H1 (cell line): ENCODE data around the gene DNAH12. TPM values are rescaled to one million over a fixed set of nuclear protein-coding genes. Genes with fewer than 3 reads are reported as not detected.

Experiments used
- CTCF ChIA-PET: fragments of 300-600 bp; sonication (Branson Sonifier 250); formaldehyde crosslinking; loops from one replicate; lab custom pipeline; 2021; ENCODE audit not compliant: partially characterized antibody; lab: Charles Lee
- POLR2A ChIA-PET: fragments of 300-600 bp; sonication (Branson Sonifier 250); formaldehyde crosslinking; loops from one replicate; lab custom pipeline; 2021; ENCODE audit warnings: inconsistent platforms; ENCODE audit not compliant: partially characterized antibody; lab: Charles Lee
- DNase-seq, 2 experiments: peaks; one replicate each; pipeline versions ENCODE4 v3.0.0 to v3.0.0-alpha.2; 2010 to 2022; ENCODE audit warnings: low spot score in 2 of 2, low read depth in 1 of 2, mixed read lengths in 1 of 2
- FAIRE-seq: peaks from 2 replicates; lab custom pipeline; 2011; peaks lifted over from hg19 to GRCh38; lab: Jason Lieb, UNC
- H2AFZ ChIP-seq: 2 replicates; pipeline ENCODE4 v1.8.1; 2012; ENCODE audit warnings: low read length, inconsistent platforms
- H2AK5ac ChIP-seq: 2 replicates; pipeline ENCODE4 v1.6.1; 2013; ENCODE audit warnings: low read depth, low read length
- H2BK120ac ChIP-seq: replicated peaks from 2 replicates; pipeline ENCODE3; 2013; ENCODE audit warnings: low read depth, low read length, inconsistent platforms
- H2BK12ac ChIP-seq: 2 replicates; pipeline ENCODE4 v1.6.1; 2013; ENCODE audit warnings: low read depth, low read length
- H2BK15ac ChIP-seq: 2 replicates; pipeline ENCODE4 v1.6.1; 2013; ENCODE audit warnings: low read length
- H2BK20ac ChIP-seq: 2 replicates; pipeline ENCODE4 v1.6.1; 2013; ENCODE audit warnings: low read length
- H2BK5ac ChIP-seq: 2 replicates; pipeline ENCODE4 v1.6.1; 2013; ENCODE audit warnings: low read depth, low read length
- H3K14ac ChIP-seq: 2 replicates; pipeline ENCODE4 v1.6.1; 2013; ENCODE audit warnings: inconsistent platforms; ENCODE audit not compliant: insufficient read length
- H3K18ac ChIP-seq: 2 replicates; pipeline ENCODE4 v1.6.1; 2013; ENCODE audit warnings: low read length; ENCODE audit errors: extremely low read depth
- H3K23ac ChIP-seq: 2 replicates; pipeline ENCODE4 v1.6.1; 2013; ENCODE audit warnings: inconsistent platforms; ENCODE audit not compliant: insufficient read length
- H3K23me2 ChIP-seq: 2 replicates; pipeline ENCODE4 v1.6.1; 2013; ENCODE audit warnings: low read depth, low read length
- H3K27ac ChIP-seq: 2 replicates; pipeline ENCODE4 v1.6.1; 2011; ENCODE audit warnings: low read depth, low read length, inconsistent platforms
- H3K27me3 ChIP-seq, 4 experiments: replicated peaks in 1 of 4; 1 replicate in 1 of 4; 2 replicates in 3 of 4; pipeline versions ENCODE4 v1.6.1 to v1.8.1; 2011 to 2013; ENCODE audit warnings: low read length in 3 of 4, mild to moderate bottlenecking in 3 of 4, inconsistent platforms in 2 of 4, mixed read lengths in 2 of 4, moderate library complexity in 1 of 4; ENCODE audit not compliant: control insufficient read depth in 3 of 4, insufficient read depth in 3 of 4; ENCODE audit errors: extremely low read depth in 1 of 4
- H3K36me3 ChIP-seq, 4 experiments: 2 replicates each; pipeline versions ENCODE4 v1.6.1 to v1.8.1; 2011 to 2013; ENCODE audit warnings: mild to moderate bottlenecking in 4 of 4, low read length in 3 of 4, moderate library complexity in 2 of 4, control low read depth in 1 of 4, inconsistent platforms in 1 of 4; ENCODE audit not compliant: insufficient read depth in 4 of 4, control insufficient read depth in 2 of 4
- H3K4ac ChIP-seq: replicated peaks from 2 replicates; pipeline ENCODE3; 2013; ENCODE audit warnings: low read length, low read depth, mixed read lengths, inconsistent platforms; ENCODE audit not compliant: insufficient read length
- H3K4me1 ChIP-seq, 4 experiments: replicated peaks in 1 of 4; 1 replicate in 1 of 4; 2 replicates in 3 of 4; pipeline versions ENCODE4 v1.6.1 to v1.8.1; 2011 to 2013; ENCODE audit warnings: low read length in 3 of 4, inconsistent platforms in 2 of 4, mixed read lengths in 1 of 4; ENCODE audit not compliant: insufficient read depth in 4 of 4, control insufficient read depth in 3 of 4
- H3K4me2 ChIP-seq, 2 experiments: 2 replicates each; pipeline versions ENCODE4 v1.6.1 to v1.8.1; 2011 to 2013; ENCODE audit warnings: low read depth in 2 of 2, low read length in 2 of 2, control low read depth in 1 of 2, inconsistent platforms in 1 of 2, mild to moderate bottlenecking in 1 of 2; ENCODE audit not compliant: insufficient read depth in 1 of 2
- H3K4me3 ChIP-seq, 4 experiments: fragments of 200-600, 300-600 bp in 1 of 4; sonication (generic), shearing (Covaris generic), sonication (Bioruptor Twin) in 1 of 4; 2 replicates each; pipeline versions ENCODE4 v1.5.1 to v1.8.1; 2011 to 2016; ENCODE audit warnings: low read length in 4 of 4, low read depth in 3 of 4, control low read depth in 2 of 4, inconsistent platforms in 2 of 4, mild to moderate bottlenecking in 2 of 4, mixed read lengths in 1 of 4, moderate library complexity in 1 of 4; ENCODE audit not compliant: insufficient read depth in 2 of 4; ENCODE audit errors: extremely low read depth in 1 of 4
- H3K56ac ChIP-seq: replicated peaks from 2 replicates; pipeline ENCODE3; 2013; ENCODE audit warnings: low read depth, mild to moderate bottlenecking, mixed read lengths, low read length, inconsistent platforms; ENCODE audit not compliant: insufficient read length
- H3K79me1 ChIP-seq: 2 replicates; pipeline ENCODE4 v1.6.1; 2013; ENCODE audit warnings: low read depth, low read length, control low read depth
- H3K79me2 ChIP-seq, 2 experiments: 2 replicates each; pipeline versions ENCODE4 v1.6.1 to v1.8.1; 2012 to 2013; ENCODE audit warnings: low read length in 2 of 2, mild to moderate bottlenecking in 2 of 2, inconsistent platforms in 1 of 2; ENCODE audit not compliant: insufficient read depth in 2 of 2, control insufficient read depth in 1 of 2
- H3K9ac ChIP-seq, 4 experiments: replicated peaks in 1 of 4; 1 replicate in 1 of 4; 2 replicates in 3 of 4; pipeline versions ENCODE4 v1.6.1 to v1.8.1; 2011 to 2013; ENCODE audit warnings: low read depth in 3 of 4, low read length in 3 of 4, control low read depth in 2 of 4, mild to moderate bottlenecking in 2 of 4, moderate library complexity in 2 of 4, inconsistent platforms in 1 of 4; ENCODE audit errors: extremely low read depth in 1 of 4
- H3K9me3 ChIP-seq, 2 experiments: 2 replicates each; pipeline versions ENCODE4 v1.6.1 to v1.8.1; 2012 to 2013; ENCODE audit warnings: mild to moderate bottlenecking in 2 of 2, moderate library complexity in 2 of 2, control low read depth in 1 of 2, inconsistent platforms in 1 of 2, low read depth in 1 of 2, low read length in 1 of 2, mixed read lengths in 1 of 2; ENCODE audit not compliant: insufficient read depth in 2 of 2
- H4K20me1 ChIP-seq, 2 experiments: replicated peaks in 1 of 2; 2 replicates each; pipeline versions ENCODE3 to v1.8.1; 2011 to 2013; ENCODE audit warnings: inconsistent platforms in 2 of 2, low read length in 2 of 2, mild to moderate bottlenecking in 1 of 2; ENCODE audit not compliant: insufficient read depth in 2 of 2, control insufficient read depth in 1 of 2
- H4K5ac ChIP-seq: 2 replicates; pipeline ENCODE4 v1.6.1; 2013; ENCODE audit warnings: low read length, low read depth, mixed read lengths, inconsistent platforms; ENCODE audit not compliant: insufficient read length
- H4K8ac ChIP-seq: 2 replicates; pipeline ENCODE4 v1.8.0; 2013; ENCODE audit warnings: mild to moderate bottlenecking, moderate library complexity, low read length, inconsistent platforms; ENCODE audit not compliant: insufficient read depth; ENCODE audit errors: extremely low read depth
- H4K91ac ChIP-seq: replicated peaks from 2 replicates; pipeline ENCODE3; 2013; ENCODE audit warnings: low read length, mixed read lengths, inconsistent platforms; ENCODE audit not compliant: insufficient read length
- ATF2 ChIP-seq: IDR thresholded peaks from 2 replicates; pipeline ENCODE4 v1.6.1; 2012; ENCODE audit warnings: low read length, inconsistent platforms
- CREB1 ChIP-seq: IDR thresholded peaks from 2 replicates; pipeline ENCODE4 v1.6.1; 2012; ENCODE audit warnings: inconsistent platforms
- CTCF ChIP-seq, 3 experiments: IDR thresholded peaks; 1 replicate in 2 of 3; 2 replicates in 1 of 3; pipeline versions ENCODE4 v1.5.1 to v1.6.1; 2011; ENCODE audit warnings: low read length in 3 of 3, mild to moderate bottlenecking in 3 of 3, inconsistent platforms in 2 of 3, low read depth in 1 of 3, moderate library complexity in 1 of 3; ENCODE audit not compliant: insufficient read depth in 1 of 3; ENCODE audit errors: control extremely low read depth in 1 of 3
- EZH2 ChIP-seq: fragments of 200-600 bp; sonication (generic); IDR thresholded peaks from 2 replicates; pipeline ENCODE4 v1.7.1; 2012; ENCODE audit warnings: low read depth, mild to moderate bottlenecking, moderate library complexity, low read length, inconsistent platforms; ENCODE audit not compliant: severe bottlenecking
- JUND ChIP-seq: IDR thresholded peaks from 2 replicates; pipeline ENCODE4 v1.6.1; 2011; ENCODE audit warnings: mild to moderate bottlenecking, improper control_type of control experiment, low read length
- MAFK ChIP-seq: IDR thresholded peaks from 2 replicates; pipeline ENCODE4 v1.6.1; 2012; ENCODE audit warnings: low read depth, mild to moderate bottlenecking, improper control_type of control experiment, low read length
- RBBP5 ChIP-seq: IDR thresholded peaks from 2 replicates; pipeline ENCODE4 v1.7.1; 2012; ENCODE audit warnings: low read depth, mild to moderate bottlenecking, inconsistent platforms, low read length, moderate library complexity, borderline replicate concordance
- TCF12 ChIP-seq: IDR thresholded peaks from 2 replicates; pipeline ENCODE4 v1.6.1; 2011; ENCODE audit warnings: low read depth, mild to moderate bottlenecking, low read length
- TEAD4 ChIP-seq: IDR thresholded peaks from 2 replicates; pipeline ENCODE4 v1.6.1; 2012; ENCODE audit warnings: low read depth, low read length, inconsistent platforms, mixed read lengths
- WGBS, 2 experiments: shearing (Covaris generic) in 1 of 2; methylation state at CpG; one replicate each; pipeline versions ENCODE4 v1.1.6 to v1.1.7; 2013 to 2015; ENCODE audit warnings: low lambda C conversion rate in 2 of 2, mixed read lengths in 2 of 2, inconsistent platforms in 1 of 2, low coverage in 1 of 2, missing lambda C conversion rate in 1 of 2; ENCODE audit not compliant: insufficient replicate concordance in 2 of 2, insufficient coverage in 1 of 2, insufficient read length in 1 of 2; ENCODE audit errors: extremely low coverage in 1 of 2, missing lambda C conversion rate in 1 of 2; 5-methylcytosine and 5-hydroxymethylcytosine counted together
- polyA plus RNA-seq, 7 experiments: library from polyadenylated mRNA; depleted of rRNA in 3 of 7; stranded (reverse) in 5 of 7; unstranded in 2 of 7; fragments of >200 nt in 5 of 7; fragments of 200-250 nt in 2 of 7; gene quantifications; 1 replicate in 5 of 7; 2 replicates in 1 of 7; 4 replicates in 1 of 7; pipeline versions ENCODE4 v1.2.1 to v1.2.3, GENCODE V29; 2011 to 2013; ENCODE audit warnings: missing spikeins in 2 of 7, mixed read lengths in 2 of 7
- total RNA-seq: library from RNA; stranded (reverse); fragmentation: NEBNext Ultra II Directional; extraction: Animal tissue kit (Norgen Biotek cat#: 25700); gene quantifications from 2 replicates; pipeline ENCODE4 v1.2.1, GENCODE V29; 2021

Gene DNAH12
- total and polyA plus RNA-seq, 2 of the 8 experiments (the other 6 are each of a cell fraction or from before 2014, with no cell fraction given) = not detected

DNA sequence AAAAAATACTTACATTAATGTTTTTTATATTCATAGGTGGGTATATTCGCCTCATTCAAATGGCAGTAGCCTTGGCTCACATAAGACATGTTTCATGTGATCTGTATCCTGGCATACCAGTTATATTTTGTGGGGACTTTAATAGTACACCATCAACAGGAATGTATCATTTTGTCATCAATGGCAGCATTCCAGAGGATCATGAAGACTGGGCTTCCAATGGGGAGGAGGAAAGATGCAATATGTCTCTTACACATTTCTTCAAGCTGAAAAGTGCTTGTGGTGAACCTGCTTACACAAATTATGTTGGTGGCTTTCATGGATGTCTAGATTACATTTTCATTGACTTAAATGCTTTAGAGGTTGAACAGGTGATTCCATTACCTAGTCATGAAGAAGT is 15.4 kb upstream of the DNAH12 start:
- Histone ChIP-seq H4K8ac (no peak overlapping the region; the same call in 1 of the 2 replicates), H3K23me2 (peaks cover 19% of the 10 kb centered on the region), H3K9me3 (no peaks in the 10 kb centered on the region), H3K79me1 (peaks cover 6% of the 10 kb centered on the region), H2BK12ac (no peak overlapping the region), H2AK5ac (no peak overlapping the region), H3K27ac (no peak overlapping the region), H3K18ac (no peak overlapping the region), H3K23ac (no peak overlapping the region), H3K4me1 (peaks cover 0 to 4% (median 2%) of the 10 kb centered on the region in 4 experiments; a peak in 5 of 7 replicates), H3K9ac (no peak overlapping the region), H2BK20ac (no peak overlapping the region), H3K79me2 (peaks cover 0 to 13% of the 10 kb centered on the region in 2 experiments; a peak in 2 of 4 replicates), H3K36me3 (peaks cover 0 to 8% (median 0%) of the 10 kb centered on the region in 4 experiments; a peak in 3 of 8 replicates), H3K4me2 (no peak overlapping the region), H3K27me3 (no peaks in the 10 kb centered on the region; a peak in 2 of 7 replicates), H4K5ac (no peak overlapping the region), H4K91ac (no peak overlapping the region), H4K20me1 (peaks cover 0 to 14% of the 10 kb centered on the region in 2 experiments), H3K14ac (no peak overlapping the region), H3K4ac (no peak overlapping the region), H2BK120ac (no peak overlapping the region), H2BK15ac (no peak overlapping the region), H2AFZ (no peak overlapping the region), H3K56ac (no peak overlapping the region), H3K4me3 (no peak overlapping the region), H2BK5ac (no peak overlapping the region)
- POLR2A ChIA-PET = interaction anchor here (5.7 kb wide), 1 partner anchor 9 kb away, joined by 39 read pairs; no protein-coding TSS in a partner anchor
- CTCF ChIA-PET = no interaction called here
- WGBS, 2 experiments = 88% methylated on average over 1 of the region's 1 CpG; no CpG with 5 or more reads in 1 of the 2 experiments
- FAIRE-seq (no peak), DNase-seq (no peak)
- TF ChIP-seq JUND (no peak), CREB1 (no peak), EZH2 (no peak), TCF12 (no peak), RBBP5 (no peak), CTCF (IDR thresholded peaks at IDR 0.05; ENCODE audit: control extremely low read depth in 1 of 3, insufficient read depth in 1 of 3, low read depth in 1 of 3, low read length in 3 of 3) (no peak), TEAD4 (no peak), MAFK (no peak), ATF2 (no peak)
